Endothelial cell of umbilical vein (primary cell): ENCODE measurements around the gene LSM11. TPM values are rescaled to one million over a fixed set of nuclear protein-coding genes. Genes with fewer than 3 reads are reported as not detected.
"Not testable (repeated sequence)": the region's sequence is repeated elsewhere in the genome, so short reads cannot be mapped to it uniquely, and the experiment has no call there.

Source experiments
- BruUV-seq: library from RNA; stranded (reverse); fragments of 400-500 nt; replicated peaks from 2 replicates; lab custom pipeline; 2021; lab: Mats Ljungman, UMichigan
- CTCF ChIA-PET: fragments of 300-600, 350-600 bp; sonication (Branson Sonifier 250); formaldehyde crosslinking; loops from one replicate; lab custom pipeline; 2021; ENCODE audit warnings: antibody characterized with exemption, inconsistent platforms; lab: Charles Lee
- POLR2A ChIA-PET: fragments of 300-600, 350-600 bp; sonication (Branson Sonifier 250); formaldehyde crosslinking; loops from one replicate; lab custom pipeline; 2021; ENCODE audit warnings: antibody characterized with exemption, inconsistent platforms; lab: Charles Lee
- DNase-seq: peaks from one replicate; pipeline ENCODE4 v3.0.0-alpha.2; 2011; ENCODE audit warnings: low read depth, low spot score
- FAIRE-seq: peaks from 2 replicates; lab custom pipeline; 2011; peaks lifted over from hg19 to GRCh38; lab: Jason Lieb, UNC
- H2AFZ ChIP-seq: 2 replicates; pipeline ENCODE4 v1.6.0; 2012; ENCODE audit warnings: low read depth, low read length, control low read depth, inconsistent platforms
- H3K27ac ChIP-seq: 2 replicates; pipeline ENCODE4 v1.5.1; 2011; ENCODE audit warnings: low read depth, mild to moderate bottlenecking, control low read depth, low read length, moderate library complexity; ENCODE audit not compliant: insufficient read depth
- H3K27me3 ChIP-seq, 2 experiments: 2 replicates each; pipeline versions ENCODE4 v1.6.0 to v1.6.1; 2011; ENCODE audit warnings: low read length in 2 of 2, mixed read lengths in 1 of 2; ENCODE audit not compliant: control insufficient read depth in 2 of 2, insufficient read depth in 2 of 2
- H3K36me3 ChIP-seq, 2 experiments: 2 replicates in 1 of 2; 3 replicates in 1 of 2; pipeline ENCODE4 v1.5.1; 2011; ENCODE audit warnings: low read length in 2 of 2, mild to moderate bottlenecking in 1 of 2, moderate library complexity in 1 of 2; ENCODE audit not compliant: control insufficient read depth in 2 of 2, insufficient read depth in 2 of 2; ENCODE audit errors: extremely low read depth in 1 of 2
- H3K4me1 ChIP-seq: 3 replicates; pipeline ENCODE4 v1.5.1; 2011; ENCODE audit warnings: mild to moderate bottlenecking, low read length; ENCODE audit not compliant: control insufficient read depth, insufficient read depth; ENCODE audit errors: extremely low read depth
- H3K4me2 ChIP-seq: 2 replicates; pipeline ENCODE4 v1.6.1; 2011; ENCODE audit warnings: low read length, control low read depth, mixed read lengths; ENCODE audit not compliant: insufficient read depth
- H3K4me3 ChIP-seq, 3 experiments: fragments of 200-600 bp in 1 of 3; sonication (generic), shearing (Covaris generic) in 1 of 3; replicated peaks in 1 of 3; 2 replicates each; pipeline ENCODE4 v1.5.1; 2011 to 2016; ENCODE audit warnings: control low read depth in 3 of 3, low read length in 3 of 3, mild to moderate bottlenecking in 2 of 3, inconsistent platforms in 1 of 3, low read depth in 1 of 3, moderate library complexity in 1 of 3; ENCODE audit not compliant: insufficient read depth in 1 of 3
- H3K79me2 ChIP-seq: 2 replicates; pipeline ENCODE4 v1.6.0; 2012; ENCODE audit warnings: low read length, inconsistent platforms; ENCODE audit not compliant: control insufficient read depth, insufficient read depth
- H3K9ac ChIP-seq: replicated peaks from 2 replicates; pipeline ENCODE3; 2011; ENCODE audit warnings: low read length, control low read depth; ENCODE audit not compliant: insufficient read depth; ENCODE audit errors: extremely low read depth
- H3K9me1 ChIP-seq: replicated peaks from 3 replicates; pipeline ENCODE4 v1.6.0; 2011; ENCODE audit warnings: mild to moderate bottlenecking, low read length; ENCODE audit not compliant: control insufficient read depth, insufficient read depth; ENCODE audit errors: extremely low read depth
- H3K9me3 ChIP-seq: replicated peaks from 2 replicates; pipeline ENCODE4 v1.5.1; 2012; ENCODE audit warnings: low read length, inconsistent platforms; ENCODE audit not compliant: control insufficient read depth, insufficient read depth
- H4K20me1 ChIP-seq: replicated peaks from 2 replicates; pipeline ENCODE3; 2011; ENCODE audit warnings: mild to moderate bottlenecking, low read length; ENCODE audit not compliant: control insufficient read depth, insufficient read depth; ENCODE audit errors: extremely low read depth
- EZH2 ChIP-seq: IDR thresholded peaks from 2 replicates; pipeline ENCODE4 v1.6.1; 2012; ENCODE audit warnings: borderline replicate concordance, low read depth, mild to moderate bottlenecking, moderate library complexity, low read length, inconsistent platforms; ENCODE audit not compliant: severe bottlenecking
- FOS ChIP-seq: IDR thresholded peaks from 2 replicates; pipeline ENCODE4 v1.6.1; 2011; ENCODE audit warnings: mild to moderate bottlenecking, low read length, moderate library complexity, borderline replicate concordance; ENCODE audit not compliant: insufficient read depth
- GATA2 ChIP-seq: IDR thresholded peaks from 2 replicates; pipeline ENCODE4 v1.7.0; 2011; ENCODE audit warnings: low read depth, mild to moderate bottlenecking, moderate library complexity, mixed read lengths, low read length; ENCODE audit not compliant: insufficient read length, insufficient read depth
- JUN ChIP-seq: IDR thresholded peaks from 2 replicates; pipeline ENCODE4 v1.6.1; 2011; ENCODE audit warnings: borderline replicate concordance, low read depth; ENCODE audit not compliant: insufficient read length, insufficient read depth
- MYC ChIP-seq: IDR thresholded peaks from one replicate; pipeline ENCODE4 v1.6.1; 2011; ENCODE audit warnings: mild to moderate bottlenecking, low read depth, low read length
- POLR2A ChIP-seq: IDR thresholded peaks from 2 replicates; pipeline ENCODE4 v1.6.1; 2012; ENCODE audit warnings: low read depth, mild to moderate bottlenecking, control low read depth, low read length
- POLR2AphosphoS5 ChIP-seq: IDR thresholded peaks from 2 replicates; pipeline ENCODE4 v1.6.1; 2012; ENCODE audit warnings: low read depth, mild to moderate bottlenecking, control low read depth, low read length, moderate library complexity; ENCODE audit not compliant: insufficient read depth
- dilution Hi-C: fragments of 300-500 bp; cut with MboI; formaldehyde crosslinking; loops from one replicate; pipeline ENCODE4 v1.15.0; 2019; ENCODE audit warnings: low sequenced_read_pairs; ENCODE audit not compliant: extremely low pct_ligation_motif_present
- intact Hi-C: fragments of 100-400 bp; cut with micrococcal nuclease; formaldehyde crosslinking; loops from one replicate; pipeline ENCODE4 v1.10.0; 2022
- polyA plus RNA-seq, 4 experiments: library from polyadenylated mRNA; depleted of rRNA in 3 of 4; stranded (reverse) in 3 of 4; unstranded in 1 of 4; fragments of >200 nt; gene quantifications; 2 replicates each; pipeline versions ENCODE4 v1.2.1 to v1.2.3, GENCODE V29; 2011 to 2012; ENCODE audit warnings: missing spikeins in 1 of 4
- total RNA-seq: library from RNA; stranded (reverse); gene quantifications from 2 replicates; pipeline ENCODE4 v1.2.3, GENCODE V29; 2021
- TF ChIP-seq, protein P1 (sequence below), 2 donors: IDR thresholded peaks; 1 replicate in 1 of 2; 2 replicates in 1 of 2; pipeline ENCODE4 v1.5.1; 2011; ENCODE audit warnings: low read length in 2 of 2, mild to moderate bottlenecking in 2 of 2, moderate library complexity in 2 of 2, control low read depth in 1 of 2, inconsistent platforms in 1 of 2, low read depth in 1 of 2; ENCODE audit not compliant: insufficient read depth in 1 of 2; ENCODE audit errors: extremely low read depth in 1 of 2
- TF ChIP-seq, protein P2 (sequence below): IDR thresholded peaks from 2 replicates; pipeline ENCODE4 v1.6.1; 2011; ENCODE audit not compliant: insufficient read depth, insufficient read length

The LSM11 gene
- total and polyA plus RNA-seq, 2 donors (not counting 3 experiments of a cell fraction or from before 2014, with no cell fraction given), result 3.5 to 7.3 TPM

DNA sequence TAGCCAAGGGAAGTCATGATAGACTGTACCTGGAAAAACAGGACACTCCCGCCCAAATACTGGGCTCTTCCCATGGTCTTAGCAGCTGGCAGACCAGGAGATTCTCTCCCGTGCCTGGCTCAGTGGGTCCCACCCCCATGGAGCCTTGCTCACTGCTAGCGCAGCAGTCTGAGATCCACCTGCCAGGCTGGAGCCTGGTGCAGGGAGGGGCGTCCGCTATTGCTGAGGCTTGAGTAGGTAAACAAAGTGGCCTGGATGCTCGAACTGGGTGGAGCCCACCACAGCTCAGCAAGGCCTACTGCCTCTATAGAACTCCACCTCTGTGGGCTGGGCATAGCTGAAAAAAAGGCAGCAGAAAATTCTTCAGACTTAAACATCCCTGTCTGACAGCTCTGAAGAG, 22.4 kb upstream of the LSM11 start:
- dilution Hi-C loops (no loop called here), intact Hi-C loops (no loop called here)
- no peak for TF ChIP-seq JUN
- TF ChIP-seq, protein P1, sequence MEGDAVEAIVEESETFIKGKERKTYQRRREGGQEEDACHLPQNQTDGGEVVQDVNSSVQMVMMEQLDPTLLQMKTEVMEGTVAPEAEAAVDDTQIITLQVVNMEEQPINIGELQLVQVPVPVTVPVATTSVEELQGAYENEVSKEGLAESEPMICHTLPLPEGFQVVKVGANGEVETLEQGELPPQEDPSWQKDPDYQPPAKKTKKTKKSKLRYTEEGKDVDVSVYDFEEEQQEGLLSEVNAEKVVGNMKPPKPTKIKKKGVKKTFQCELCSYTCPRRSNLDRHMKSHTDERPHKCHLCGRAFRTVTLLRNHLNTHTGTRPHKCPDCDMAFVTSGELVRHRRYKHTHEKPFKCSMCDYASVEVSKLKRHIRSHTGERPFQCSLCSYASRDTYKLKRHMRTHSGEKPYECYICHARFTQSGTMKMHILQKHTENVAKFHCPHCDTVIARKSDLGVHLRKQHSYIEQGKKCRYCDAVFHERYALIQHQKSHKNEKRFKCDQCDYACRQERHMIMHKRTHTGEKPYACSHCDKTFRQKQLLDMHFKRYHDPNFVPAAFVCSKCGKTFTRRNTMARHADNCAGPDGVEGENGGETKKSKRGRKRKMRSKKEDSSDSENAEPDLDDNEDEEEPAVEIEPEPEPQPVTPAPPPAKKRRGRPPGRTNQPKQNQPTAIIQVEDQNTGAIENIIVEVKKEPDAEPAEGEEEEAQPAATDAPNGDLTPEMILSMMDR (IDR thresholded peaks at IDR 0.05; ENCODE audit: extremely low read depth in 1 of 2, insufficient read depth in 1 of 2, low read depth in 1 of 2, low read length in 2 of 2), result no peak
- TF ChIP-seq, protein P2, sequence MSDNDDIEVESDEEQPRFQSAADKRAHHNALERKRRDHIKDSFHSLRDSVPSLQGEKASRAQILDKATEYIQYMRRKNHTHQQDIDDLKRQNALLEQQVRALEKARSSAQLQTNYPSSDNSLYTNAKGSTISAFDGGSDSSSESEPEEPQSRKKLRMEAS, result no peak
- TF ChIP-seq FOS, result no peak
- no peak for TF ChIP-seq EZH2
- no peak for TF ChIP-seq POLR2A
- no peak for TF ChIP-seq GATA2
- TF ChIP-seq MYC, result no peak
- no peak for TF ChIP-seq POLR2AphosphoS5
- Histone ChIP-seq H3K9ac (no peak overlapping the region), H3K27ac (no peak overlapping the region), H3K79me2 (no peaks in the 10 kb centered on the region), H3K27me3 (no peaks in the 10 kb centered on the region), H3K9me1 (no peaks in the 10 kb centered on the region), H2AFZ (no peak overlapping the region), H3K4me3 (no peak overlapping the region), H3K36me3 (no peaks in the 10 kb centered on the region), H4K20me1 (no peaks in the 10 kb centered on the region), H3K4me2 (no peak overlapping the region), H3K4me1 (no peaks in the 10 kb centered on the region), H3K9me3 (no peaks in the 10 kb centered on the region)
- ChIA-PET CTCF (interaction anchor here (1.3 to 6.4 kb wide), 2 partner anchors 22 to 394 kb away, joined by 5 to 69 read pairs; no protein-coding TSS in a partner anchor), POLR2A (no interaction called here)
- no TSS peak for BruUV-seq
- FAIRE-seq (no peak), DNase-seq (no peak)

DNA sequence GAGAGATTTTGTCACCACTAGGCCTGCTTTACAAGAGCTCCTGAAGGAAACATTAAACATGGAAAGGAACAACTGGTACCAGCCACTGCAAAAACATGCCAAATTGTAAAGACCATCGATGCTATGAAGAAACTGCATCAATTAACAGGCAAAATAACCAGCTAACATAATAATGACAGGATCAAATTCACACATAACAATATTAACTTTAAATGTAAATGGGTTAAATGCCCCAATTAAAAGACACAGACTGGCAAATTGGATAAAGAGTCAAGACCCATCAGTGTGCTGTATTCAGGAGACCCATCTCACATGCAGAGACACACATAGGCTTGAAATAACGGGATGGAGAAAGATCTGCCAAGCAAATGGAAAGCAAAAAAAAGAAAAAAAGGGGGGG, 20.6 kb upstream of the LSM11 start:
- not testable (repeated sequence) for FAIRE-seq
- CTCF ChIA-PET, result interaction anchor here (1.8 kb wide), 1 partner anchor 252 kb away, joined by 8 read pairs; no protein-coding TSS in a partner anchor

DNA sequence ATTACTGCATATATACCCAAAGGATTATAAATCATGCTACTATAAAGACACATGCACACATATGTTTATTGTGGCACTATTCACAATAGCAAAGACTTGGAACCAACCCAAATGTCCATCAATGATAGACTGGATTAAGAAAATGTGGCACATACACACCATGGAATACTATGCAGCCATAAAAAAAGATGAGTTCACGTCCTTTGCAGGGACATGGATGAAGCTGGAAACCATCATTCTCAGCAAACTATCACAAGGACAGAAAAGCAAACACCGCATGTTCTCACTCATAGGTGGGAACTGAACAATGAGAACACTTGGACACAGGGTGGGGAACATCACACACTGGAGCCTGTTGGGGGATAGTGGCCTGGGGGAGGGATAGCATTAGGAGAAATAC, 16.9 kb upstream of the LSM11 start:
- H3K9me1 ChIP-seq, H3K79me2 ChIP-seq, H3K4me2 ChIP-seq, POLR2A ChIA-PET, H3K9me3 ChIP-seq, FAIRE-seq, H2AFZ ChIP-seq, dilution Hi-C loops, H4K20me1 ChIP-seq, H3K4me3 ChIP-seq, BruUV-seq, H3K4me1 ChIP-seq, H3K9ac ChIP-seq, H3K36me3 ChIP-seq, intact Hi-C loops, H3K27ac ChIP-seq, H3K27me3 ChIP-seq, DNase-seq: not testable (repeated sequence)
- CTCF ChIA-PET, result interaction anchor here (1.1 kb wide), 1 partner anchor 17 kb away, joined by 3 read pairs; the partner anchor contains the start of gene LSM11

More for the DNA sequence above, 20.6 kb upstream of the LSM11 start:
- H3K79me2 ChIP-seq, H3K4me3 ChIP-seq, H3K27ac ChIP-seq, H3K9me3 ChIP-seq, BruUV-seq, dilution Hi-C loops, intact Hi-C loops, H3K9me1 ChIP-seq, POLR2A ChIA-PET, H3K9ac ChIP-seq, H3K4me1 ChIP-seq, H2AFZ ChIP-seq, H3K27me3 ChIP-seq, DNase-seq, H4K20me1 ChIP-seq, H3K36me3 ChIP-seq, H3K4me2 ChIP-seq: not testable (repeated sequence)
